ENCODE results near the gene PHOSPHO1.
A peak's percentile ranks its signal among the peaks of the same experiment; 100 is the strongest.

The PHOSPHO1 gene

DNA sequence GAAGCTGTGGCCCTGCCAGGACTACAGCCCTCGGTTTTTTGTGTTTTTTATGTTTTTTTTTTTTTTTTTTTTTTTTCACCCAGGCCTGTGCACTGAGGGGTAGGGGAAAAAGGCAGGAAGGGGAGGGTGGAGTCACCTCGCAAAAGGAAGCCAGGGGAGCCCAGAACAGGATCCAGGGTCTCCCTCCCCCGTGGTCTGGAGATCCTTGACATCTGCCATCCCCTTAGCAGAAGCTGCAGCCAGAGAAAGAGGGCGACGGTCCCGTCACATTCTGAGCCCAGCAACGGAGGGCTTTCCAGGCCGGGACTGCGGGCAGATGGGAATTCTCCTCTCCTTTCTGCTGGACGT lies 29.1 kb upstream of the PHOSPHO1 start:
- peak overlapping the region; percentile 44 for H3K4me3 ChIP-seq (ENCODE audit: low read depth, low read length)
- H3K27ac ChIP-seq (ENCODE audit: extremely low read depth, low read depth, low read length): peak overlapping the region; percentile 63; the same call in 1 of the 2 replicates
- CTCF ChIA-PET: interaction anchor here (1.0 to 1.7 kb wide), 2 partner anchors 17 to 31 kb away, joined by 4 read pairs; no protein-coding TSS in a partner anchor
- H3K36me3 ChIP-seq (ENCODE audit: control insufficient read depth in 2 of 2, insufficient read depth in 1 of 2, low read length in 2 of 2): no peaks in the 10 kb centered on the region
- no peaks in the 10 kb centered on the region for H3K9me3 ChIP-seq (ENCODE audit: control insufficient read depth, insufficient read depth, low read depth, low read length)
- H3K4me1 ChIP-seq (ENCODE audit: control insufficient read depth, insufficient read depth, low read length): peaks cover 4% of the 10 kb centered on the region; the same call in 1 of the 2 replicates
- peak; percentile 99 for TF ChIP-seq ZBTB17 (tag by site-specific recombination; IDR thresholded peaks at IDR 0.05)
- 0 out of 2 replicates have a peak, but pooled peaks have one; percentile 15 for TF ChIP-seq ZXDB (tag by site-specific recombination; IDR thresholded peaks at IDR 0.05)
- no peak for TF ChIP-seq TCF7L2 (IDR thresholded peaks at IDR 0.05; ENCODE audit: borderline replicate concordance, low read depth, low read length)
- POLR2A ChIA-PET: interaction anchor here (1.0 to 1.7 kb wide), 4 partner anchors 29 to 159 kb away, joined by 3 to 5 read pairs (median 4); partner anchors contain the start of gene PHOSPHO1

DNA sequence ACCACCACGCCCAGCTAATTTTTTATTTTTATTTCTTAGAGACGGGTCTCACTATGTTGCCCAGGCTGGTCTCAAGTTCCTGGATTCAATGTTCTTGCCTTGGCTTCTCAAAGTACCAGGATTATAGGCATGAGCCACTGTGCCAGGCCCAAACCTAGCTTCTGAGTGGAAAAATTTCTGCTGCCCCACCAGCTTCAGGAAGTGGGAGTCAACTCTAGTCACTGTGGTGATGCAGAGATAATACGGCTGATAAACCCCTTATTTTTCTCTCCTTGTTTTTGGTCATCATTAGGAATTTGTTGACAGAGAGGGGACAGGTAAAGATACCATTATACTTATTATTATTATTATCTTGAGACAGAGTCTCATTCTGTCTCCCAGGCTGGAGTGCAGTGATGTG lies 27.8 kb upstream of the PHOSPHO1 start:
- no peaks in the 10 kb centered on the region for H3K9me3 ChIP-seq (ENCODE audit: control insufficient read depth, insufficient read depth, low read depth, low read length)
- ChIA-PET POLR2A (no interaction called here), CTCF (interaction anchor here (1.0 kb wide), 1 partner anchor 32 kb away, joined by 6 read pairs; no protein-coding TSS in a partner anchor)
- H3K36me3 ChIP-seq (ENCODE audit: control insufficient read depth in 2 of 2, insufficient read depth in 1 of 2, low read length in 2 of 2): no peaks in the 10 kb centered on the region
- H3K4me1 ChIP-seq (ENCODE audit: control insufficient read depth, insufficient read depth, low read length): peaks cover 4% of the 10 kb centered on the region; the same call in 1 of the 2 replicates
- no peak overlapping the region for H3K4me3 ChIP-seq (ENCODE audit: low read depth, low read length)
- TF ChIP-seq ZNF623 (tag by site-specific recombination; IDR thresholded peaks at IDR 0.05): no peak
- no peak for TF ChIP-seq ZIC2 (tag by site-specific recombination; IDR thresholded peaks at IDR 0.05)
- TF ChIP-seq ZNF114 (tag by site-specific recombination; IDR thresholded peaks at IDR 0.05): no peak
- no peak overlapping the region for H3K27ac ChIP-seq (ENCODE audit: extremely low read depth, low read depth, low read length)

DNA sequence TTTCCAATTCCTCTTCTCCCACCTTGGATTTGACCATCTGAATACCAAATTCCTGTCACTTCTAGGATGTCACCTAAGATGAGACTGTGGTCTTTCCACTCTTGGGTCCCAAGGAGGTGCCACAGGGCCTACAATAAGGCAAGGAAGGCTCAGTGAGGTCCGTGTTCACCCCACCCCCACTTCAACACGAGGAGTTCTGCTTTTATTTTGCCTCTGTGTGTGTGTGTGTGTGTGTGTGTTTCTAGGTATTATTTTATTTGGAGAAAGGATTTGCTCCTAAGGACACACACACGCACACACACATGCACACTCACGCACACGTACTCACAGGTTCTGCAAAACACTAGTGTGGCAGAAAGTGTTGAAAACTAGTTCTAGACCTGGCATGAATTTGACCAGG lies 24.5 kb upstream of the PHOSPHO1 start:
- Histone ChIP-seq H3K4me1 (ENCODE audit: control insufficient read depth, insufficient read depth, low read length) (no peaks in the 10 kb centered on the region), H3K36me3 (ENCODE audit: control insufficient read depth in 2 of 2, insufficient read depth in 1 of 2, low read length in 2 of 2) (no peaks in the 10 kb centered on the region), H3K4me3 (ENCODE audit: low read depth, low read length) (no peak overlapping the region), H3K9me3 (ENCODE audit: control insufficient read depth, insufficient read depth, low read depth, low read length) (no peaks in the 10 kb centered on the region), H3K27ac (ENCODE audit: extremely low read depth, low read depth, low read length) (no peak overlapping the region)
- ChIA-PET CTCF (no interaction called here), POLR2A (no interaction called here)
- TF ChIP-seq SP7 (tag by site-specific recombination; IDR thresholded peaks at IDR 0.05): no peak
- TF ChIP-seq PRDM1 (tag by site-specific recombination; IDR thresholded peaks at IDR 0.05): no peak
- no peak for TF ChIP-seq ZNF138 (tag by site-specific recombination; IDR thresholded peaks at IDR 0.05; ENCODE audit: borderline replicate concordance)
- TF ChIP-seq ZNF776 (tag by site-specific recombination; IDR thresholded peaks at IDR 0.05; ENCODE audit: borderline replicate concordance): no peak
- TF ChIP-seq, protein P1, sequence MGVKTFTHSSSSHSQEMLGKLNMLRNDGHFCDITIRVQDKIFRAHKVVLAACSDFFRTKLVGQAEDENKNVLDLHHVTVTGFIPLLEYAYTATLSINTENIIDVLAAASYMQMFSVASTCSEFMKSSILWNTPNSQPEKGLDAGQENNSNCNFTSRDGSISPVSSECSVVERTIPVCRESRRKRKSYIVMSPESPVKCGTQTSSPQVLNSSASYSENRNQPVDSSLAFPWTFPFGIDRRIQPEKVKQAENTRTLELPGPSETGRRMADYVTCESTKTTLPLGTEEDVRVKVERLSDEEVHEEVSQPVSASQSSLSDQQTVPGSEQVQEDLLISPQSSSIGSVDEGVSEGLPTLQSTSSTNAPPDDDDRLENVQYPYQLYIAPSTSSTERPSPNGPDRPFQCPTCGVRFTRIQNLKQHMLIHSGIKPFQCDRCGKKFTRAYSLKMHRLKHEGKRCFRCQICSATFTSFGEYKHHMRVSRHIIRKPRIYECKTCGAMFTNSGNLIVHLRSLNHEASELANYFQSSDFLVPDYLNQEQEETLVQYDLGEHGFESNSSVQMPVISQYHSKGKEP (tag by site-specific recombination; IDR thresholded peaks at IDR 0.05): no peak
- TF ChIP-seq, protein P2, sequence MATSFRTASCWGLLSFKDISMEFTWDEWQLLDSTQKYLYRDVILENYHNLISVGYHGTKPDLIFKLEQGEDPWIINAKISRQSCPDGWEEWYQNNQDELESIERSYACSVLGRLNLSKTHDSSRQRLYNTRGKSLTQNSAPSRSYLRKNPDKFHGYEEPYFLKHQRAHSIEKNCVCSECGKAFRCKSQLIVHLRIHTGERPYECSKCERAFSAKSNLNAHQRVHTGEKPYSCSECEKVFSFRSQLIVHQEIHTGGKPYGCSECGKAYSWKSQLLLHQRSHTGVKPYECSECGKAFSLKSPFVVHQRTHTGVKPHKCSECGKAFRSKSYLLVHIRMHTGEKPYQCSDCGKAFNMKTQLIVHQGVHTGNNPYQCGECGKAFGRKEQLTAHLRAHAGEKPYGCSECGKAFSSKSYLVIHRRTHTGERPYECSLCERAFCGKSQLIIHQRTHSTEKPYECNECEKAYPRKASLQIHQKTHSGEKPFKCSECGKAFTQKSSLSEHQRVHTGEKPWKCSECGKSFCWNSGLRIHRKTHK (tag by site-specific recombination; IDR thresholded peaks at IDR 0.05): no peak
- TF ChIP-seq TCF7L2 (IDR thresholded peaks at IDR 0.05; ENCODE audit: borderline replicate concordance, low read depth, low read length): no peak
- no peak for TF ChIP-seq SETDB1 (IDR thresholded peaks at IDR 0.05; ENCODE audit: insufficient read length, low read length)
- TF ChIP-seq, protein P3, sequence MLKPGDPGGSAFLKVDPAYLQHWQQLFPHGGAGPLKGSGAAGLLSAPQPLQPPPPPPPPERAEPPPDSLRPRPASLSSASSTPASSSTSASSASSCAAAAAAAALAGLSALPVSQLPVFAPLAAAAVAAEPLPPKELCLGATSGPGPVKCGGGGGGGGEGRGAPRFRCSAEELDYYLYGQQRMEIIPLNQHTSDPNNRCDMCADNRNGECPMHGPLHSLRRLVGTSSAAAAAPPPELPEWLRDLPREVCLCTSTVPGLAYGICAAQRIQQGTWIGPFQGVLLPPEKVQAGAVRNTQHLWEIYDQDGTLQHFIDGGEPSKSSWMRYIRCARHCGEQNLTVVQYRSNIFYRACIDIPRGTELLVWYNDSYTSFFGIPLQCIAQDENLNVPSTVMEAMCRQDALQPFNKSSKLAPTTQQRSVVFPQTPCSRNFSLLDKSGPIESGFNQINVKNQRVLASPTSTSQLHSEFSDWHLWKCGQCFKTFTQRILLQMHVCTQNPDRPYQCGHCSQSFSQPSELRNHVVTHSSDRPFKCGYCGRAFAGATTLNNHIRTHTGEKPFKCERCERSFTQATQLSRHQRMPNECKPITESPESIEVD (tag by site-specific recombination; IDR thresholded peaks at IDR 0.05): no peak
- no peak for TF ChIP-seq OSR2 (tag by site-specific recombination; IDR thresholded peaks at IDR 0.05)
- no peak for TF ChIP-seq OVOL3 (tag by site-specific recombination; IDR thresholded peaks at IDR 0.05)
- TF ChIP-seq ZNF174 (tag by site-specific recombination; IDR thresholded peaks at IDR 0.05): no peak
- TF ChIP-seq, protein P4, sequence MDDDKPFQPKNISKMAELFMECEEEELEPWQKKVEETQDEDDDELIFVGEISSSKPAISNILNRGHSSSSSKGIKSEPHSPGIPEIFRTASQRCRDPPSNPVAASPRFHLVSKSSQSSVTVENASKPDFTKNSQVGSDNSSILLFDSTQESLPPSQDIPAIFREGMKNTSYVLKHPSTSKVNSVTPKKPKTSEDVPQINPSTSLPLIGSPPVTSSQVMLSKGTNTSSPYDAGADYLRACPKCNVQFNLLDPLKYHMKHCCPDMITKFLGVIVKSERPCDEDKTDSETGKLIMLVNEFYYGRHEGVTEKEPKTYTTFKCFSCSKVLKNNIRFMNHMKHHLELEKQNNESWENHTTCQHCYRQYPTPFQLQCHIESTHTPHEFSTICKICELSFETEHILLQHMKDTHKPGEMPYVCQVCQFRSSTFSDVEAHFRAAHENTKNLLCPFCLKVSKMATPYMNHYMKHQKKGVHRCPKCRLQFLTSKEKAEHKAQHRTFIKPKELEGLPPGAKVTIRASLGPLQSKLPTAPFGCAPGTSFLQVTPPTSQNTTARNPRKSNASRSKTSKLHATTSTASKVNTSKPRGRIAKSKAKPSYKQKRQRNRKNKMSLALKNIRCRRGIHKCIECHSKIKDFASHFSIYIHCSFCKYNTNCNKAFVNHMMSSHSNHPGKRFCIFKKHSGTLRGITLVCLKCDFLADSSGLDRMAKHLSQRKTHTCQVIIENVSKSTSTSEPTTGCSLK (tag by site-specific recombination; IDR thresholded peaks at IDR 0.05): no peak

Measured in HEK293 (cell line).